ENCODE data around the gene SPATA17.

DNA sequence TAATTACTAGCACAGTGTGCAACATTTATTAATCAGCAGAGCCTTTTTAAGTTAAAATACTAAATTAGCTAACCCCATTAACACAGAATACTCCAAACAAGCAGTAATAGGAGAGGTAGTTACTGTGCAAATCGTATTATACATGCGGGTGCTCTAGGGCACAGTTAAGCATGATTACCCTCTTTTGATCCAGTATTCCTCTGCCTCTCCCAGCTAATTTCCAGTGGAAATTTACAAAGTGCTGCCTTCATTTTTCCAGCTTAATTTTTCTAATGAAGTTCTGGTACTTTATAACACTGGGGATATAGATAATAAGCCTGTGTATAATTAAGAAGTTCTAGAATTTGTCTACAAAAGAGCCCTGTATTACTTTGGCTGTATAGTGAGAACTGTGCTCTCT lies 159.9 kb downstream of the SPATA17 start:
- TF ChIP-seq, protein P1, sequence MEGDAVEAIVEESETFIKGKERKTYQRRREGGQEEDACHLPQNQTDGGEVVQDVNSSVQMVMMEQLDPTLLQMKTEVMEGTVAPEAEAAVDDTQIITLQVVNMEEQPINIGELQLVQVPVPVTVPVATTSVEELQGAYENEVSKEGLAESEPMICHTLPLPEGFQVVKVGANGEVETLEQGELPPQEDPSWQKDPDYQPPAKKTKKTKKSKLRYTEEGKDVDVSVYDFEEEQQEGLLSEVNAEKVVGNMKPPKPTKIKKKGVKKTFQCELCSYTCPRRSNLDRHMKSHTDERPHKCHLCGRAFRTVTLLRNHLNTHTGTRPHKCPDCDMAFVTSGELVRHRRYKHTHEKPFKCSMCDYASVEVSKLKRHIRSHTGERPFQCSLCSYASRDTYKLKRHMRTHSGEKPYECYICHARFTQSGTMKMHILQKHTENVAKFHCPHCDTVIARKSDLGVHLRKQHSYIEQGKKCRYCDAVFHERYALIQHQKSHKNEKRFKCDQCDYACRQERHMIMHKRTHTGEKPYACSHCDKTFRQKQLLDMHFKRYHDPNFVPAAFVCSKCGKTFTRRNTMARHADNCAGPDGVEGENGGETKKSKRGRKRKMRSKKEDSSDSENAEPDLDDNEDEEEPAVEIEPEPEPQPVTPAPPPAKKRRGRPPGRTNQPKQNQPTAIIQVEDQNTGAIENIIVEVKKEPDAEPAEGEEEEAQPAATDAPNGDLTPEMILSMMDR (IDR thresholded peaks at IDR 0.05; ENCODE audit: poor library complexity): no peak
- no peak for TF ChIP-seq EZH2 (IDR thresholded peaks at IDR 0.05; ENCODE audit: borderline replicate concordance)

All from hepatocyte (in vitro differentiated cells).